Upper lobe of right lung (tissue), 1 donor: Measurements from ENCODE around the gene MIOX. TPM values are rescaled to one million over a fixed set of nuclear protein-coding genes. Genes with fewer than 3 reads are reported as not detected.
A peak's percentile ranks its signal among the peaks of the same experiment; 100 is the strongest.

ENCODE experiments used
- ATAC-seq: fragments of 200-7000 bp; cut with Tn5 transposase; one replicate; pipeline ENCODE4 v1.9.1; 2020; ENCODE audit warnings: mild to moderate bottlenecking, moderate library complexity
- DNase-seq: peaks from one replicate; pipeline ENCODE4 v3.0.0-alpha.2; 2020
- H3K27ac ChIP-seq: fragments of 200-600 bp; one replicate; pipeline ENCODE4 v1.8.0; 2022
- H3K27me3 ChIP-seq: fragments of 200-600 bp; one replicate; pipeline ENCODE4 v1.8.0; 2022; ENCODE audit warnings: mild to moderate bottlenecking
- H3K36me3 ChIP-seq: fragments of 200-600 bp; one replicate; pipeline ENCODE4 v1.8.0; 2022
- H3K4me1 ChIP-seq: fragments of 200-600 bp; one replicate; pipeline ENCODE4 v1.8.0; 2022
- H3K4me3 ChIP-seq: fragments of 200-600 bp; one replicate; pipeline ENCODE4 v1.8.0; 2022; ENCODE audit warnings: mild to moderate bottlenecking
- H3K9me3 ChIP-seq: fragments of 200-600 bp; one replicate; pipeline ENCODE4 v1.8.0; 2022
- intact Hi-C: fragments of 100-400 bp; cut with DNase I; formaldehyde crosslinking; loops from one replicate; pipeline ENCODE4 v1.11.0; 2022
- total RNA-seq: library from RNA; stranded (reverse); fragmentation: NEBNext Ultra II Directional; extraction: Animal tissue kit (Norgen Biotek cat#: 25700); gene quantifications from one replicate; pipeline ENCODE4 v1.2.1, GENCODE V29; 2021
- TF ChIP-seq, protein P1 (sequence below): fragments of 200-600 bp; IDR thresholded peaks from one replicate; pipeline ENCODE4 v1.8.0; 2022; ENCODE audit warnings: antibody characterized with exemption
- donor health status: DM: no; HTN: yes; CAD: no; lungs with severe emphysema.

The MIOX gene
- total RNA-seq, 1 donor from 2014 or later = not detected

DNA sequence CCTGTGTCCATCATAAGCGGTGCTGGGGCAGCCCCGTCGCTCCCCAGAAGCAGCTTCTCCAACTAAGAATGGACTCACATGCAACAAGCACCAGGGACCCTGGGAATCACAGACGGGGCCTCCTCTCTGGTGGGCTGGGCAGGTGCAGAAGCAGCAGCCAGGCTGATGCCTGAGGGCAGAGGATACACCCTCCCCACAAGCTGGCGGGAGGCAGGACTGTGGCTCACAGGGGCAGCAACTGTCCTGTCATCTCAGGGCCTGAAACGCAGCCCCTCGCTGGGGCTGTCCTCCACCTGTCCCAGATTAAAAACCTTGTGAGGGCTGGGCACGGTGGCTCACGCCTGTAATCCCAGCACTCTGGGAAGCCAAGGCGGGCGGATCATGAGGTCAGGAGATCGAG, 8.7 kb upstream of the MIOX start:
- intact Hi-C loops = no loop called here
- TF ChIP-seq, protein P1, sequence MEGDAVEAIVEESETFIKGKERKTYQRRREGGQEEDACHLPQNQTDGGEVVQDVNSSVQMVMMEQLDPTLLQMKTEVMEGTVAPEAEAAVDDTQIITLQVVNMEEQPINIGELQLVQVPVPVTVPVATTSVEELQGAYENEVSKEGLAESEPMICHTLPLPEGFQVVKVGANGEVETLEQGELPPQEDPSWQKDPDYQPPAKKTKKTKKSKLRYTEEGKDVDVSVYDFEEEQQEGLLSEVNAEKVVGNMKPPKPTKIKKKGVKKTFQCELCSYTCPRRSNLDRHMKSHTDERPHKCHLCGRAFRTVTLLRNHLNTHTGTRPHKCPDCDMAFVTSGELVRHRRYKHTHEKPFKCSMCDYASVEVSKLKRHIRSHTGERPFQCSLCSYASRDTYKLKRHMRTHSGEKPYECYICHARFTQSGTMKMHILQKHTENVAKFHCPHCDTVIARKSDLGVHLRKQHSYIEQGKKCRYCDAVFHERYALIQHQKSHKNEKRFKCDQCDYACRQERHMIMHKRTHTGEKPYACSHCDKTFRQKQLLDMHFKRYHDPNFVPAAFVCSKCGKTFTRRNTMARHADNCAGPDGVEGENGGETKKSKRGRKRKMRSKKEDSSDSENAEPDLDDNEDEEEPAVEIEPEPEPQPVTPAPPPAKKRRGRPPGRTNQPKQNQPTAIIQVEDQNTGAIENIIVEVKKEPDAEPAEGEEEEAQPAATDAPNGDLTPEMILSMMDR = no peak
- Histone ChIP-seq H3K9me3 (no peaks in the 10 kb centered on the region), H3K27ac (no peak overlapping the region), H3K4me3 (no peak overlapping the region), H3K4me1 (peaks cover 22% of the 10 kb centered on the region), H3K27me3 (peaks cover 26% of the 10 kb centered on the region), H3K36me3 (no peaks in the 10 kb centered on the region)
- no peak for DNase-seq
- no peak for ATAC-seq

DNA sequence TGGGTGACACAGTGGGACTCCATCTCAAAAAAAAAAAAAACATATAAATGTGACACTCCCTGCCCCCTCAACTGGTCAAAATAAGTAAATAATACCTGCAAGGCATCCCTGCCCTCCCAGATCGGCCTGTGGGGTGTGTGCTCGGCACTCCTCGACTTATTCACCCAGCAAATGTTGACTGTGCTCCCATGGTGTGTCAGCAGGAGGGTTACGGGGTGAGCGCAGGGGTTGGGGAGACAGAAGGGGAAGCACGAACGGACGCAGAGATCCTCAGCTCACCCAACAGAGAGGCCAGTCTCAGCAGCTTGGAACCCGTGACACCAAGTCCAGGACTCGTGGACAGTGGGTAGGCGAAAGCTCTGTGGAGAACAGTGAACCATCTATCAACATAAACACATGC, 6.9 kb upstream of the MIOX start:
- intact Hi-C loops = no loop called here
- H3K27me3 ChIP-seq = peaks cover 31% of the 10 kb centered on the region

GRCh38 chr22:50481045-50481439, 5.6 kb upstream of the MIOX start:
- intact Hi-C loops = no loop called here
- TF ChIP-seq, protein P1 = no peak
- DNase-seq (no peak), ATAC-seq (no peak)
- H3K27ac ChIP-seq = no peak overlapping the region
- H3K9me3 ChIP-seq = no peaks in the 10 kb centered on the region
- H3K4me1 ChIP-seq = peaks cover 6% of the 10 kb centered on the region
- peaks cover 31% of the 10 kb centered on the region for H3K27me3 ChIP-seq
- H3K36me3 ChIP-seq = no peaks in the 10 kb centered on the region
- peak overlapping the region; percentile 54 for H3K4me3 ChIP-seq

More for the DNA sequence above, 6.9 kb upstream of the MIOX start:
- TF ChIP-seq, protein P1 = no peak
- DNase-seq (no peak), ATAC-seq (no peak)
- Histone ChIP-seq H3K36me3 (no peaks in the 10 kb centered on the region), H3K27ac (no peak overlapping the region), H3K9me3 (no peaks in the 10 kb centered on the region), H3K4me1 (peaks cover 11% of the 10 kb centered on the region), H3K4me3 (no peak overlapping the region)

DNA sequence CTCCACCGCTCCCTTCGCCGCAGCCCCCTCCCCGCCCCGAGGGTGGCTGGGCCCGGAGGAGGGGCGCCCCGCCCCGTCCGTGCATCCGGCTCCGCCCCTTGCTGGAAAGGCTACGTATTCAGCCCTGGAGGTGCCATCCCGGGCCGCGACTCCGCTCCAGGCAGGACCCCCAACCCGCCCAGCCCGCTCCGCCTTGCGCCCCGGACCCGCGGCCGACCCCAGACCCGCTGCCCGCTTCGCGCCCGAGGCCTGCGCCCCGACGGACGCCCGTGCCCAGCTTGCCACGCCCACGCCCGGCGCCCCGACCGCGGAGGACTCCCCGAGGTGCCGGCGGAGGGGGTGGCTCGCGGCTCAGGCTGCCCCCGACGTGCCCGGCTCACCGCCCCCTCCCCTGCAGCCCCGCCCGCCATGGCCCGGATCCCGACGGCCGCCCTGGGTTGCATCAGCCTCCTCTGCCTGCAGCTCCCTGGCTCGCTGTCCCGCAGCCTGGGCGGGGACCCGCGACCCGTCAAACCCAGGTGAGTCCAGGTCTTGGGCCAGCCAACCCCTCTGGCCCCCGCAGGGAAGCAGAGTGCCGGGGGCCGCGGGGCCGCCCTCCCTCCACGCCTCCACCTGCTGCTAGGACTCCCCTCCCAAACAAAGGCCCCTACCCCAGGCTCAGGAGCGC, 5.1 kb upstream of the MIOX start, which contains the start of gene ADM2:
Gene ADM2 (plus strand): TSS at position 104 of the 667 bp plus-strand sequence. CDS start 305 bp downstream, at position 409.
- H3K36me3 ChIP-seq = no peaks in the 10 kb centered on the region
- H3K27ac ChIP-seq = no peak within 1 kb of the TSS
- intact Hi-C loops = no loop called here
- DNase-seq (peak; percentile 77), ATAC-seq (peak; percentile 66)
- peaks cover 6% of the 10 kb centered on the region for H3K4me1 ChIP-seq
- TF ChIP-seq, protein P1 = no peak
- peak within 1 kb of the TSS; percentile 54 for H3K4me3 ChIP-seq
- no peaks in the 10 kb centered on the region for H3K9me3 ChIP-seq
- H3K27me3 ChIP-seq = peaks cover 31% of the 10 kb centered on the region

DNA sequence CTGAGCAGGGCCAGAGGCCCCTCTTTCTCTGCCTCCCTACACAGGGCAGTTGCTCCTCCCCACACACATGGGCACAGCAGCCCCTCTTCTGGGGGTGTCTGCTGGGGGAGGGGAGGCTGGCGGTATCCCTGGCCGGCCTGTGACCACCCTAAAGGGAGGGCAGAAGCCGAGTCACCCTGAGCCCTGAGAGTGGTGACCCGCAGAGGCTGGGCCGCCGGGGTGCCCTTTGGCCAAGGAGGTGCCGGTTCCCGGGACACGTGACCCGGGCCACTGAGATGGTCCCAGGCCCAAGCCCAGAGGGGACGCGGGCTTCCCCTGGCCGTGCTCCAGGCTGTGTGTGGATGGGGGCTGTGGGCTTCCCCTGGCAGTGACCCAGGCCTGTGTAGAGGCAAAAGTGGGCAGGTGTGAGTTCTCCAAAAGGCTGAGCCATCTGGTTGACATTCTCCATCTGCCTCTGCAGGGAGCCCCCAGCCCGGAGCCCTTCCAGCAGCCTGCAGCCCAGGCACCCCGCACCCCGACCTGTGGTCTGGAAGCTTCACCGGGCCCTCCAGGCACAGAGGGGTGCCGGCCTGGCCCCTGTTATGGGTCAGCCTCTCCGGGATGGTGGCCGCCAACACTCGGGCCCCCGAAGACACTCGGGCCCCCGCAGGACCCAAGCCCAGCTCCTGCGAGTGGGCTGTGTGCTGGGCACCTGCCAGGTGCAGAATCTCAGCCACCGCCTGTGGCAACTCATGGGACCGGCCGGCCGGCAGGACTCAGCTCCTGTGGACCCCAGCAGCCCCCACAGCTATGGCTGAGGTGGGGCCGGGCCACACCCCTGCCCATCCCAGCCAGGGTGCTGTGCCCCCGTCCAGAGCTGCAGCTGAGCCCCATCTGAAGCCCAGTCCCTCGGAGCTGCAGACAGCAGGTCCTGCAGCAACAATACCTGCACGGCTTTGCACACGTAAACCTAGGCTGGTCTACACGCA, 4.3 kb upstream of the MIOX start:
- TF ChIP-seq, protein P1 = no peak
- DNase-seq = peak; percentile 64
- ATAC-seq = no peak
- no peak overlapping the region for H3K27ac ChIP-seq
- no peaks in the 10 kb centered on the region for H3K36me3 ChIP-seq
- H3K4me3 ChIP-seq = peak overlapping the region; percentile 54
- peaks cover 6% of the 10 kb centered on the region for H3K4me1 ChIP-seq
- intact Hi-C loops = no loop called here
- H3K27me3 ChIP-seq = peaks cover 31% of the 10 kb centered on the region
- no peaks in the 10 kb centered on the region for H3K9me3 ChIP-seq
